Cardiac muscle cell (in vitro differentiated cells and primary cell): ENCODE measurements around the gene COL4A5. TPM values are rescaled to one million over a fixed set of nuclear protein-coding genes. Genes with fewer than 3 reads are reported as not detected.

Source experiments
- DNase-seq, 2 donors: peaks; one replicate each; pipeline versions ENCODE4 v3.0.0 to v3.0.0-alpha.2; 2010 to 2017; ENCODE audit warnings: low read depth in 1 of 2, low spot score in 1 of 2
- H3K27ac ChIP-seq: fragments of 200-600 bp; sonication (generic); 2 replicates; pipeline ENCODE4 v1.5.1; 2016
- H3K27me3 ChIP-seq: fragments of 200-600 bp; sonication (generic); 2 replicates; pipeline ENCODE4 v1.6.0; 2016; ENCODE audit warnings: control low read depth
- H3K36me3 ChIP-seq: fragments of 200-600 bp; sonication (generic); 2 replicates; pipeline ENCODE4 v1.5.1; 2016; ENCODE audit warnings: control low read depth
- H3K4me1 ChIP-seq: fragments of 200-600 bp; sonication (generic); 2 replicates; pipeline ENCODE4 v1.8.1; 2017; ENCODE audit warnings: low read depth, mild to moderate bottlenecking, mixed run types
- H3K4me3 ChIP-seq: fragments of 200-600 bp; sonication (generic); 2 replicates; pipeline ENCODE4 v1.5.1; 2016; ENCODE audit warnings: mild to moderate bottlenecking
- H3K9me3 ChIP-seq: fragments of 200-600 bp; sonication (generic); 2 replicates; pipeline ENCODE4 v1.5.1; 2017; ENCODE audit warnings: low read depth, mild to moderate bottlenecking, control low read depth
- polyA plus RNA-seq: library from polyadenylated mRNA; unstranded; fragments of >200 nt; fragmentation: Nextera tagmentation; extraction: Ambion mirVana; gene quantifications from 2 replicates; pipeline ENCODE4 v1.2.1, GENCODE V29; 2016
- total RNA-seq: library from RNA; depleted of rRNA; stranded (reverse); fragments of >200 nt; gene quantifications from 2 replicates; pipeline ENCODE4 v1.2.3, GENCODE V29; 2016
- TF ChIP-seq, protein P1 (sequence below): IDR thresholded peaks from 2 replicates; pipeline ENCODE4 v1.5.1; 2012; ENCODE audit warnings: low read depth, mild to moderate bottlenecking, low read length

Gene COL4A5
- total and polyA plus RNA-seq, 2 experiments from 2014 or later: 98.0 to 299 TPM

- peak in 1 of 2 donors; percentile 34 for DNase-seq
- H3K4me3 ChIP-seq: peak overlapping the region; percentile 53
Measured at GRCh38 chrX:108735091-108735678, 295.5 kb downstream of the COL4A5 start.

DNA sequence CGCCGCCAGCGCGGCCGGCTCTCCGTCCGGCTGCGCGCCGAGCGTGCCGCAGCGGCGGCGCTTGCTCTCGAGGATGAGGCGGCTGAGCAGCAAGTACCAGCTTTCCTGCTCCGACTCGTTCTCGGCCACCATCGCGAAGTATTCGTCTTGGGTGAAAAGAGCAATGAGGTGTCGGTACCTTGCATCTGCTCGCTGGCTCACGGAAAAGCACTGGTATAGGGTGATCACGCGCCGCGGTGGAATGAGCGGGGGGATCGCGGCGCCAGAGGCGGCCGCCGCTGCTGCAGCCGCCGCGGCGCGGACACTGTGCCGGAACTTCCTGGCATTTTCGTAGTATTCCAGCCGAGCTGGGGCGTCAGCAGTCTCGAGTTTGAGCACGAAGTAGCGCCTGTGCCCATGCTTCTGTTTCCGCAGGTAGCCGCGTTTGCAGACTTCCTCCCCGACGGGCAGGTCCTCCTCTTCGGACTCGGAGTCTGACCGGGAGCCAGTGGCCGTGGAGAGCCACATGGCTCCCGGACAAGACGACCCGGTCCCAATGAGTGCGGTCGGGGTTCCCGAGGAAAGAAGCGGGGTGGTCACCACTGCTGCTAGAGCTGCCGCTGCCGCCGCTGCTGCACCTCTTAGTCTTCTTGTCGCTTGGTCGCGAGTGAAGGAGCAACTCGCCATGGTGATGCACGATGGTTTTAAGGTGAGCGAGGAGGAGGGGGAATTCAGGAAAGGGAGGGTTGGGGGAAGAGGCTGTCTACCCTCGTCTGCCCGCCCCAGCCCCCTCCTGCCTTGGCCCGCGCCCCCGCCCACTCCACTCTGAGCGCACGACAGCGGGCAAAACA, 296.3 kb downstream of the COL4A5 start:
- Histone ChIP-seq H3K27ac (no peak overlapping the region), H3K9me3 (no peaks in the 10 kb centered on the region), H3K27me3 (peaks cover 69% of the 10 kb centered on the region), H3K4me1 (peaks cover 4% of the 10 kb centered on the region), H3K4me3 (peak overlapping the region; percentile 53), H3K36me3 (no peaks in the 10 kb centered on the region)
- peak; percentile 12 to 36 for DNase-seq
- TF ChIP-seq, protein P1, sequence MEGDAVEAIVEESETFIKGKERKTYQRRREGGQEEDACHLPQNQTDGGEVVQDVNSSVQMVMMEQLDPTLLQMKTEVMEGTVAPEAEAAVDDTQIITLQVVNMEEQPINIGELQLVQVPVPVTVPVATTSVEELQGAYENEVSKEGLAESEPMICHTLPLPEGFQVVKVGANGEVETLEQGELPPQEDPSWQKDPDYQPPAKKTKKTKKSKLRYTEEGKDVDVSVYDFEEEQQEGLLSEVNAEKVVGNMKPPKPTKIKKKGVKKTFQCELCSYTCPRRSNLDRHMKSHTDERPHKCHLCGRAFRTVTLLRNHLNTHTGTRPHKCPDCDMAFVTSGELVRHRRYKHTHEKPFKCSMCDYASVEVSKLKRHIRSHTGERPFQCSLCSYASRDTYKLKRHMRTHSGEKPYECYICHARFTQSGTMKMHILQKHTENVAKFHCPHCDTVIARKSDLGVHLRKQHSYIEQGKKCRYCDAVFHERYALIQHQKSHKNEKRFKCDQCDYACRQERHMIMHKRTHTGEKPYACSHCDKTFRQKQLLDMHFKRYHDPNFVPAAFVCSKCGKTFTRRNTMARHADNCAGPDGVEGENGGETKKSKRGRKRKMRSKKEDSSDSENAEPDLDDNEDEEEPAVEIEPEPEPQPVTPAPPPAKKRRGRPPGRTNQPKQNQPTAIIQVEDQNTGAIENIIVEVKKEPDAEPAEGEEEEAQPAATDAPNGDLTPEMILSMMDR: no peak

More at GRCh38 chrX:108735091-108735678, 295.5 kb downstream of the COL4A5 start:
- H3K27me3 ChIP-seq: peaks cover 76% of the 10 kb centered on the region
- H3K36me3 ChIP-seq: no peaks in the 10 kb centered on the region
- no peak overlapping the region for H3K27ac ChIP-seq
- TF ChIP-seq, protein P1: no peak
- no peaks in the 10 kb centered on the region for H3K9me3 ChIP-seq
- H3K4me1 ChIP-seq: peaks cover 4% of the 10 kb centered on the region

DNA sequence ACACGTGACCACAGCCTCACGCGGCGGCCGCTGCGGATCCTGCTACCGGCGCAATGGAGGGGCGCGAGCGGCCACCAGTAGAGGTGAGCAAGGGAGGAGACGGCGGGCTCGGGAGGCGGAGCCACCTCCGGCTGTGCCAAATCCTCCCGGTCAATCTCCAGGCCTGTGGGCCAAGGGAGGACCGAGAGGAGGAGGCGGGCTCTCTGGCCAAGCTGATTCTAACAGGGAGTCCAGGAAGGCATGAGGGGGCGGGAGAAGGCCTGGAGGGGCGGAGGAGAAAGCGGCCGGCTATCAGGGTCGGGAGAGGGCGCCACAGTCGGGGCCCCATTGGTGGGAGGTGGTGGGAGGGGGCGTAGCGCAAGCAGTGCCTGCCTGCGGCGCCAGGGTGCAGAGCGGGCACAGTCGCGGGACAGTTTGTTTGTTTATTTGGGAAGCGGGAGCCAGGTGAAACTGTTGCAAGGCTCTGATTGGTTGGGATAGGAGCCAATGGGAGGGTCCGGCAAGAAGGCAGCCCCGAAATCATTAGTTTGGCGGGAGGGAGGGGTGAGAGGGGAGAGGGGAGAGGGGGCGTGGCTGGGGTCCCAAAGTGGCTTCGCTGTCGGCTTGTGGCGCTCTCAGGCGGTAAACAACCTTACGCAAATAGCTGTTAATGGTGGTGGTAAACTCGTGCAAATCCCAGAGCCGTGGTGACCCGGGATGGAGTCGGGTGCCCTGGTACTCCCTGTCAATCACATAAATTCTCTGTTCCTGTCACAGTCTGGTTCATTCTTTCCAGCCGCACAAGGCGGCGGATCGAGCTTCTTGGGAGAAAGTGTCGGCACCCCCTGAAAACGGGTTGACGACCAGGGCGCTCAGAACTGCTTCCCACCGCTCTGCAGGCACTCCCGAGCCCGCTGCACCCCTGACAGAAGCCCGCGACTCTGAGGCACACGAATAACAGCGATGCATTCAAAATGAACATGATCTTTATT, 297.2 kb downstream of the COL4A5 start, which contains the start of gene IRS4:
IRS4 (minus strand) TSS at position 55 of the 971 bp plus-strand sequence.
- Histone ChIP-seq H3K27ac (no peak within 1 kb of the TSS), H3K4me1 (peaks cover 4% of the 10 kb centered on the region), H3K4me3 (peak within 1 kb of the TSS; percentile 53), H3K36me3 (no peaks in the 10 kb centered on the region), H3K9me3 (no peaks in the 10 kb centered on the region), H3K27me3 (peaks cover 60% of the 10 kb centered on the region)
- peak; percentile 27 to 79 for DNase-seq
- TF ChIP-seq, protein P1: no peak

GRCh38 chrX:108737754-108738153, 298.1 kb downstream of the COL4A5 start:
- Histone ChIP-seq H3K27me3 (peaks cover 51% of the 10 kb centered on the region), H3K27ac (no peak overlapping the region), H3K4me3 (no peak overlapping the region), H3K9me3 (no peaks in the 10 kb centered on the region), H3K36me3 (no peaks in the 10 kb centered on the region), H3K4me1 (peaks cover 4% of the 10 kb centered on the region)
- no peak for DNase-seq
- TF ChIP-seq, protein P1: no peak

DNA sequence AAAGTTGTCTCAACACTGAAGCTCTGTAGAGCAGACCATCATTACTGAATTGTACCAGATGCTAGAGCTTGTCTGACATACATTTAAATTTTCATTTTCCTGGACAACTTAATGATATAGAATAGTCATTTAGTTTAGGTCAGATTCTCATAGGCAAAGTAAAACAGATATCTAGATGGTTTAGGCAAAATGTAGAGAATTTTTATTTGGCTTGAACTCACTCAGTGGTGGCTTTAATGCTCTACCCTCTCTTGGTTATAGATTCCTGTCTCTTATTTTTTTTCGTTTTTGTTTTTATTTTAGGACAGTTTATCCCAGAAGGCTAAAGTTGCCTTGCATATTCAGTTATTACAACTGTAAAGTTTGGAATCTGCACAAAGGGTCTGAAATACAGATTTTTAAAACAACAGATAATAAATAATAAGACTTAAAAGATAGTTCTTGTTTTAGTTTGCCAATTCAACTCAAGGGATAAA, 300.7 kb downstream of the COL4A5 start:
- H3K4me3 ChIP-seq: no peak overlapping the region
- no peak overlapping the region for H3K27ac ChIP-seq
- H3K4me1 ChIP-seq: peaks cover 4% of the 10 kb centered on the region

More for the DNA sequence above, 300.7 kb downstream of the COL4A5 start:
- no peaks in the 10 kb centered on the region for H3K36me3 ChIP-seq
- H3K27me3 ChIP-seq: peaks cover 25% of the 10 kb centered on the region
- no peak for DNase-seq
- no peaks in the 10 kb centered on the region for H3K9me3 ChIP-seq
- TF ChIP-seq, protein P1: no peak
